AML-193 (cell line): ENCODE measurements around the gene AMMECR1.

Source experiments
- DNase-seq, 2 experiments: peaks; one replicate each; lab custom pipeline; 2025; lab: John Stamatoyannopoulos, UW

Gene AMMECR1

DNA sequence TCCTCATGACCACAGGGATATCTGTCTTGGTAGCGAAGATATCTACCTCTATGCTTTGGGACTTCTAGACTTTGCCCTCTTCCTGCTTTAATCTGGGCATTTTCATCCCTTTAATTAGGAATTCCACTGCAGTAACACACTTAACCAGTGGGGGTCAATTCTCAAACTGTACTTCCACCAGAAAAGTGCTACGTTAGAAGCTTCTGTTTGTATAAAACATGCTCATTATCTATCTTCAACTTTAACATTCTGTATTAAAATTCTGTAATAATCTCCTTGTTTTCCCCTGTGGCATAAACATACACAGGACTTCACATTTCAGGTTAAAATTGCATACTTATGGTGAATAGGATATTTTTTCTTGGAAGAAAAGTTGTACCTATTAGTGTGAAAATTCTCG is 105.6 kb downstream of the AMMECR1 start:
- DNase-seq, result no peak

DNA sequence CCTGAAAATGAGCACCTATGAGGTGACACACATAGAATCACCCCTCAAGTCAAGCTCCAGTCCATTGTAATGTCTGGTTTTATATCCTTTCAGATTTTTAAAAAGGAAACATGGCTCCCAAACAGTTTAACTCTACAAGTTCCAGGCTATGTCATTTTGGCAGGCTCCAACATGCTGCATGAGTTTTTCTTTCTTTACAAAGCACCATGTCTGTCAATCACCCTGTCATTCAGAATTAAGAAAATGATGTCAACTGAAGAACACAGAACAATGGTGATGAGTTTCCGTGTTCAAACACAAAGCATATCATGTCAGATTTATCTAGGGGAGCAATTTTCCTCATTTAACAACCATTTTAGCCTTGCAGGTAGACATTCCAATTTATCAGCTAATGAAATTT is 106.5 kb downstream of the AMMECR1 start:
- DNase-seq, result no peak

DNA sequence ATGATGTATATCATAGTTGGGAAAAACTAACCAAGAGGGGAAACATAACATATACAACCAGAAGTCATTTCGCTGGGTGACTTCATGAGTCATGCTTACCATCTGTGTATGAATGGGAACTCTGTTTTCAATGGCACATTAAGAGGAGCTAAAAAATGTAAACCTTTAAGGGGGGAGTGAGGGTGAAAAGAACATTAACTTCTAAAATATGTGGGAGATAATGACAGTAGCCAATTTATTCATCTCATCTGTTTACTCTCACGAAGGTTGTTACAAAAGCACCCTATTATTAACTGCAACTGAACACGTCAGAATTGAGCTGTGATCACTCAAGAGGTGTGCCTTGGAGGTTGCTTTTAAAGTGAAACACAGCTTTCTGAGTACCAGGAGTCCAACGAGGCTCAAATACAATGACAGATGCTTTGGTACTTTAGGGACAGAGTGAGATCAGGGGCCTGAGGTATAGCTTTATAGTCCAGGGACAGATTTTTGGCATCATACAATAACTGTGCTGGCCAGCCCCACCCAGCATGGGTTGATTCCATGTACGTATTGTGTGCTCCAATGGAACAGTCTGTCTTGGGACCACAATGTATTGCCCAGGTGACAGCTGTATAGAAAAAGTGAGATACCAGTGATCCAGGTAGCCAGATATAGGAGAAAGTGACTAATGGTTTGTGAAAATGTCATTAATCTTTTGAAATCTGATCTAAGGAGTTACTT is 107.3 kb downstream of the AMMECR1 start:
- no peak for DNase-seq

DNA sequence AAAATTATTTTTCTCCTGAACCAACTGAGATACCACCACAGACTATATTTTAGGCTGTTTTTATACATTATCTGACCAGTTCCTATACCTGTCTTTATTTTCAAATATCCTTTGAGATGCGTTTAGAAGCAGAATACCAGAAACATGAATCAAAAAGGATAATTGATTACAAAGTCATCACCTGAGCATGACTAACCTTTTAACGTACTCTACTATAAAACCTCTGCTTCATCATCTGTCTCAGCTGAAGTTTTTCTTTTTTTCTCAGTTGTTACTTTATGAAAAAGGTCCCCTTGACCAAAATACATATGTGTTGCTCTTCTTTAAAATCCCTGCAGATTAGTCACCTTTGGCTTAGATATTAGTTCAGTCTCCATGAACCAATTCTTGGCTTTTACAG is 109.8 kb downstream of the AMMECR1 start:
- DNase-seq, result no peak

DNA sequence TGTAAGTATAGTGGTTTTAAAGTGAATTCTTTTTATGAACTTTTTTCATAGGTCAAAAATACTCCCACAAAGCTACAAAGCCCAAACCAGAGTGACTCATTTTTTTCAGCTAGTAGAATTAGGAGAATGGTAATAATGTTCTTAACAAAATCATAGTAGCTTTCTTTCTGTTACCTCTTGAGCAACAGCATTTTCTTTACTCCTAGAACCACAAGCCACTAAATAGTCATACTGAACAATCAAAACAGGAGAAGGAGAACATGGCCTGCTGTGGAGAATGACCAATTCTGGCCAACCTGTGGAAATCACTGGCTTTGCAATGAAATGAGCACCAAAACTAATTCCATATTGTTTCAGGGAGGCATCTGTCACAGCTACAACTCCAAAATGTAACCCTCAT is 112.9 kb downstream of the AMMECR1 start:
- no peak for DNase-seq

DNA sequence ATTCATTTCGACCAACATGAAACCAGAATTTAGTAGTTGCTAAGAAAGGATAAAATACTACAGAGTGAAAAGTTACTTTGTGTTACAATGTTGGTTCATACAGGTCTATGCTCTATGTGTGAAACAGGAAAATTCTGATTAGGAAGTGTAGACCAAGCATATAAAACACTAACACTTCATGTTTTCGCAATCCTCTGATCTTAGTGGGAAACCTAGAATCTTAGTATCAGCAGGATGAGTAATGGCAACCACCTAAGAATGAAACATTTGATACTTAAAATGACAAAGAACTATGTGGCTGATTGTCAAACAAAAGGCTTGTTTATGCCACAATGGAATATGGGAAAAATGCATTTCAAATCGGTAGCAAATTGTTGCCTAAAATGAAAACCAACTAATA is 116.1 kb downstream of the AMMECR1 start:
- DNase-seq, result no peak

DNA sequence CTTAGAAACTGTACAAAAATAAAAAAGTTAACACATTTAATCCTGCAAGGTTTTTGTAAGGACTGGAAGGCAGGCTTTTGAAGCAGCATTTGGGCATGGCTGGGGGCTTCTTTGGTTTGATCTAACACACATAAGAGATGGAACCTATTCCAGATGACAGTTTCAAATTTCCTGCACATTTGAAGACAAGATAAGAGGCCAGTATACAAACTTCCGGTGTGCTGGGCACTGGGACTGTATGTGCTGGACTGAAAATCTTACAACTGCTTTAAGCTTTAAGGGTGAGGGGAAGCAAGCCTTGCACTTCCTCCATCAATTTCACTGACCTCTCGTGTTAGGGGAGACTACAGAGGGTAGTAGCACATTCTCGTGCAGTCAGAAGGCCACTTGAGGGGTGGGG is 122.9 kb downstream of the AMMECR1 start:
- no peak for DNase-seq

DNA sequence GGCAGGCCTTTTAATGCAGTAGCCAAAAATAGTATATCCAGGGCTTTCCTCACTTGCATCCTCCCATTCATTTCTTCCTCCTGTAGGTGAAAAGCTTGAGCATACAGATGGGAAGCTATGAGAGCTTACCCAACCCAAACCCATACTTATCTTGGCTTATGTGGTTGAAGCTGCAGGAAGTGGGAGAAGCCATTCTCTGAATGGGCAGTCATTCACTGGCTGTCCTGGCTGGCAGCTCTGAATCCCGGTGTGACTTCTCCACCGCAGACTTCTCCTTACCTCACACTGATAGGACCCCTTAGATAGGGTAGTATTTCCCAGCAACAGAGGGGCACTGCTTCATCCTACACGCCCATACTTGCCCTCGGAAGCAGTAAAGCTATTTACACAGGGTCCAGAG is 125.4 kb downstream of the AMMECR1 start:
- DNase-seq, result no peak

DNA sequence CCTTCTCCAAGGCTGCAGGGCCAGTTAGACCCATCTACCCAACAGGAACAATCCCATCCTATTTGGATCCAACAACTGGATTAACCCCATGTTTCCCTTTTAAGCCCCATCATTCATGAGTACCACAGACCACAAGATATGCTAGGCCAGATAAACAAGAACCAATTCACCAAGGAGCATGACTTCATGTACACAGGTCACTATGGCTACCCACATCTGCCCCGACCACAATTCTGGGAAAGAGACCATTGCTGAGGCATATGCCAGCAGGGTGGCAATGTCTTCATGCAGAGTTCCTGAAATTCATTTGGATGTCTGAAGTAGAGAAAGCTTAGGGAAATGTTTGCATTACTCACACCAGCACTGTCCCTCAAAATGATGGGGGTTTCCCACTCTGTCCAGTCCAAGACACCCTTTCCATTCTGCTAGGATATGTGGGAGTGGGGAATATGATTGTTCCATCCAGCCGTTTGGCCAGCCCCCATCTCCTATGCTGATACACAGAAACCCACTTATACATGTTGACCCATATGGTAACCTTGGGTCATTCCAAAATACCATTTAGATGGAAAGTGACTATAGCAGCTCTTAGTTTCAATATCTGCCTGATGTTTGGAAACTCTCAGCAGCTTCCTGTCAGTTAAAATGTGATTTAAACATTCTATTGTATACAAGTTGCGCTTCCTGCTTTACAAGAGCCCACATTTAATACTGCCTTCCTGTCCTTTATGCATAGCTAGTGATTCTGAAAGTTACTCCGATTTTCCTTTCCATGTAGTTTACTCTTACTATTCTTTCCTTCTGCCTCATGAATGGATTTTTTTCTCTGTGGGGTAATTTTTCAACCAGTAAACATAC is 129.0 kb downstream of the AMMECR1 start:
- DNase-seq, result no peak

DNA sequence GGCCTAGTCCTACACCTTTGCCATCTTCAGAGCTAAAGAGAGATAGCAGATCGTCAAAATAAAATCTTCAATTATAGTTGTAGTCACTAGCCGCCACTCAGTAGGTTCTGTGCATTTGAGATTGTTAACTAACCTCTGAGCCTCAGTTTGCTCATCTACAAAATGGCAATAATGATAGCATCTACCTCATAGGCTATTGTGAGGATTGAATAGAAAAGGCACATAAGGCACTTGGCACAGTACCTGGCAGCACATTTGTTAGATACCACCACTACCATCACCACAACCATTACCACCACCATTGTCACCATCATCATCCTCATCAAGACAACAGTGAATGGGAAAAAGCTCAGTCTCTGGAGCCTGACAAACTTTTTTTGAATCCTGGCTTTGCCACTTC is 134.6 kb downstream of the AMMECR1 start:
- no peak for DNase-seq

DNA sequence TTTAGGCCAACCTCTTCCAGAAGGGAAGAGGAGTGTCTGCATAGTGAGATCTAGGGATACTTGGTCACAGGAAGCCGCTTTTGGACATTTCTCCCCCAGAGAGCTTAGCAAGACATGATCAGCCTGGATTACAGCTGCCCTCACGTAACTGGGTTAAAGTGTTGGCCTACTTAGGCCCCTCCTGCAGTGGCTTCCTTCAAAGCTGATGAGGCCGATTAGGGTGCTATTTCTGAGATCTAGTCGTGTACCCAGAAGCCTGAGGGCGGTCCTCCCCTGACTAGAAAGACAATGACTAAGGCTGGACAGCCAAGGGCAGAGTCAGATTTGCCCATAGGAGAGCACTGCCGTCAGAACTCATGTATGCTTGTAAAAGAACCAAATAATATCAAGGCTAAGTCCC is 135.0 kb downstream of the AMMECR1 start:
- no peak for DNase-seq

DNA sequence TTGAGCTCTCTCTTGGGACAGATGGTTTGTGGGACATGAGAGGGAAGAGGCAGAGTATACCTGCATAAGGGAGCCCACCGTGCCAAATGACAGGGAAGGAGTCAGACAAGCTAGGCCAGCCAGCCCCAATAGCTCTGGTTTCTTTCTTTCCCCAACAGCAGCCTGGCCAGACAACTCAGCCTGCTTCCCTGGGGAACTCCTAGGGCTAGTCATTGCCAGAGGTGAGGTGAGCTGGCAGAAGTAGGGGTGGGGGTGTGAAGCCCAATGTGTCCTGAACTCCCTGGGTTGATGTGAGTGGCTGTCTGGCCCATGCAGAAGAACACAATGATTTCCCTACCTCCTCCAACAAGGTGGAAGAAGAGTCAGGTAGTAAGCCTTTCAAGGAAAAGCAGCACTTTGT is 135.5 kb downstream of the AMMECR1 start:
- no peak for DNase-seq

DNA sequence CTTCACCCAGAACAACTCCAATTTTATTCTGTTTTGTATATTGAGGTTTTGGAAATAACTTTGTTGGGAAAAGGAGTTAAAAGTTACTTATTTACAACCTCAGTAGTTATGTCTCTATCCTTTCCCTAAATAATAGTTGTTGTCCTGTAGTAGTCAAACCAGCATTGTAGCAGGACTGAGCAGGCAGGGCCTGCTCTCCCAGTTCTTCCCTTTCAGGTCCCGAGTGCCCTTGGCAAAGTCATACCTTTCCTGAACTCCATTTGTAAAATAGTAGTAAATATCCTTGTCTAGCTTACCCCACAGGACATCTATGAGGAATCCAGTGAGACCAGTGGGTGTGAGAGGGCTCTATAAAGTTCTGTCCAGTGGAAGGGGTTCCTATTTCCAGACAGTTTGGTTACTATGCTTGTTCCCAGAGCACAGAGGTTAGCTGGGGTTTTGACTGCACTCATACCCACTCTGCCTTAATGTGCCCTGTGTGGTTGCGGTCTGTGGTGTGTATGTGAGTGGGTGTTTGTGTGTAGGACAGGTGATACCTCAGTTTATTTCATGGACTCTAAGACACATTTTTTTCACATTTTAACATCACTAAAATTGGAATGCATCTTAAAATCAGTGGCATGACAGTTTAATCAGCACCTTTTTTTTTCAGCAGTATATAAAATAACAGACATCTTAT is 136.3 kb downstream of the AMMECR1 start:
- no peak for DNase-seq

DNA sequence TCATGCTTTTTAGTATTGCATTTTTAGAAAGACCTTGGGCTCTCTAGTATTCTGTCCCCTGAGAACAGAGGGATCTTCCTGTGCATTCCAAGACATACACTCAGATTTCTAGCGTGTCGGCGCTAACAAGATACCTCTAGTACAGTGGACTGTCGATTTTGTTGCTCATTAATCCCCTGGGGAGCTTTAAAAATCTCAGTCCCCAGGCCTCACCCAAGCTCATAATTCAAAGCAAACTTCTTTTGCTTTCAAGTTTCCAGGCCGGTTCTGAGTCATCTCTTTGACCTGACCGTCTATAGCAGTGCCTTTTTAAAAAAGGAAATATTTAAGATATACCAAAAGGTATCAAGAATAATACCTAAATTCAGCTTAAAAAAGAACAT is 137.0 kb downstream of the AMMECR1 start:
- no peak for DNase-seq

DNA sequence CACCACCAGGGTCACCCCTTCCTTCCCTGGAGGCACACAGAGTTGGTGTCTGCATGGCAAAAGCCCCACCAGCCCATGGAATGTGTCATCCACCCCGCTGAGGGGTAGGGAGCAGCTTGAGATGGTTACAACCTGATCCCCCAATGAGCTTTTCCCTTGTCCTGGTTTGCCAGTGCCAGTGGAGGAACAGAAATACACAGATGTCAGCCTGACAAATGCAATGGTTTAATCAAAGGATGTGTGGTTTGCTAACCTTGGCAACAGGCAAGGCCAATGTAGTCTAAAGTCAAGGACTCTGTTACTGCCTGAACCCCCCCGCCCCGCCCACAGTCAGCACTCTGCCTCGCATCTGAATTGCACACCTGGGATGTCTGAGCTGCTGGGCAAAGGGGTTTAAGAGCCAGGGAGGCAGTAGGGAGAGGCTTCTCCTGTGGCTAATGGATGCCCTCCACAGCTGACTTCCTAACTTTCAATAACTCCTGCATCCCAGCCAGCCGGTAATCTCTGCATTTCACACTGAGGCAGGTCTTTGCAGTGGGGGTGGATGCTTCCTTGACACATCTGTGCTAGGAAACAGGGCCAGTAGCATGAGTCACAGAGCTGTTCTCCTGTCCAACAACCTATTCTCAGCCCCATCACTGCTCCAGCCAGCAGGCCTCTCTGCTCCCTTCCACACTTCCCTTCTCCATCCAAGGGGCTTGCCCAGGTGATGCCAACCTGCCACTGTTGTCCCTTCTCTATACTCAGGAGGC is 137.5 kb downstream of the AMMECR1 start:
- no peak for DNase-seq

DNA sequence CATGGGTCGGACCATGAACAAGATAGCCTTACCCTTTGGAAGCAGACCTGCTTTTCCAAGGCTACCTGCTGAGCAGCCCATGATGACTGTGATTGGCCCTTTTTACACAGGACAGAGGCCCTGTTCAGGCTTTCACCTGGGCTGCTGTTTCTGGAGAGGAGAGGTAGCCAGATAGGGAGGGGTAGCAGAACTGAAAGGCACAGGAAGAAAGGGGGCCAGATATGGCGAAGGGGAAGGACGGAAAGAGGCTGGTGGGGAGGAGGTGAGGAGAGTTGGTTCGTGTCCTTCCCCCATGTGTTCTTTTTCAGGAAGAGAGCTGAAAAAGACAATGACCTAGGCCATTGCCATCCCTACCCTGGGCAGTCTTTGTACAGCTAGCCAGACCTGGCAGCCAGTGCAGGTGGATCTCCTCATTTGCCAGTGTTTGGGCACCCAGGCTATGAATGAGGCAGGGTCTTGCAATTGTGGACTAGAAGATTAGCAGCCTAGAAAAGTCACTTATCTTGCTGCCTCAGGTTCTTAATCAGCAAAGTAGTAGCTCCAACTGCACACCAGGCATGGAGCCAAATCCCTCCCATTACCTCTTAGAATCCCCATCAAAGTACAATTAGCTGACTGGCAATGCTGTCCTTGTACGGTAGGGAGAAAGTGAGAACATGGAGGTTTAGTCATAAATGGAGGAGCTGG is 139.6 kb downstream of the AMMECR1 start:
- no peak for DNase-seq

DNA sequence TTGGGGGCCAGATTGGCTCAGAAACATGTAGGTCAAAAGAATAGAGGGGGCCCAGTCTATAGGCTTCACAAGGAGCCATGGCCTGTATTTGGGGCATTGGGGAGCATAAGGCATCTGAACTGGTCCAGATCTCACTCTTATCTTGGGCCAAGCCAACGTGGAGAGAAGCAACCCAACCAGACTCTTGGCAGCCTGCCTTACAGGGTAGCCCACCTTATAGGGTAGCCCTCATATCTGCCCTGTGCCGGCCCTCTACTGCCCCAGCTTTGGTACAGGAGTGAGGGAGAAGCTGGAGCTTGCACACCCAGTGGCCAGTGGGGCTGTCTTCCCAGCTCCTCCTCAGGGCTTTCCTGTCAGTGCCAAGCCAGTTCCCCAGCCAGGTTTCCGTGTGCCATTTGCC is 142.2 kb downstream of the AMMECR1 start:
- no peak for DNase-seq

DNA sequence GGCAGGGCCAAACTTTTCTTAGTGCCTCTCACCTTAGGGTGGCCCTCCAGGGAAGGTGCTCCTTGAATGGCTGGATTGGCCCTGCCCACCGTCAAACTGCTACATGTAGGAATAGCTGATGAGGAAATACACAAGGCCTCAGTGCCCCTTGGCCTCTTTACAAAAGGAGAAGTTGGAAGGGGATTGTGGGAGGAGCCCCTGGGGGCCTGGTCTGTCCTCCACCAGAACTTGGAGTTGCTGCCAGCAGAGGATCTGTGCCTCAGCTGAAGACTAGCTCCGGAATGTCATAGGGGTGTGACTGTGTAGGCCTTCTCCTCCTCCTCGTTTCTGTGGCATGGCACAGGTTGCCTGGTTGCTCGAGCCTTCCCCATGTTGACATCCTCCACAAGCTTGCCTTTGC is 142.7 kb downstream of the AMMECR1 start:
- no peak for DNase-seq

DNA sequence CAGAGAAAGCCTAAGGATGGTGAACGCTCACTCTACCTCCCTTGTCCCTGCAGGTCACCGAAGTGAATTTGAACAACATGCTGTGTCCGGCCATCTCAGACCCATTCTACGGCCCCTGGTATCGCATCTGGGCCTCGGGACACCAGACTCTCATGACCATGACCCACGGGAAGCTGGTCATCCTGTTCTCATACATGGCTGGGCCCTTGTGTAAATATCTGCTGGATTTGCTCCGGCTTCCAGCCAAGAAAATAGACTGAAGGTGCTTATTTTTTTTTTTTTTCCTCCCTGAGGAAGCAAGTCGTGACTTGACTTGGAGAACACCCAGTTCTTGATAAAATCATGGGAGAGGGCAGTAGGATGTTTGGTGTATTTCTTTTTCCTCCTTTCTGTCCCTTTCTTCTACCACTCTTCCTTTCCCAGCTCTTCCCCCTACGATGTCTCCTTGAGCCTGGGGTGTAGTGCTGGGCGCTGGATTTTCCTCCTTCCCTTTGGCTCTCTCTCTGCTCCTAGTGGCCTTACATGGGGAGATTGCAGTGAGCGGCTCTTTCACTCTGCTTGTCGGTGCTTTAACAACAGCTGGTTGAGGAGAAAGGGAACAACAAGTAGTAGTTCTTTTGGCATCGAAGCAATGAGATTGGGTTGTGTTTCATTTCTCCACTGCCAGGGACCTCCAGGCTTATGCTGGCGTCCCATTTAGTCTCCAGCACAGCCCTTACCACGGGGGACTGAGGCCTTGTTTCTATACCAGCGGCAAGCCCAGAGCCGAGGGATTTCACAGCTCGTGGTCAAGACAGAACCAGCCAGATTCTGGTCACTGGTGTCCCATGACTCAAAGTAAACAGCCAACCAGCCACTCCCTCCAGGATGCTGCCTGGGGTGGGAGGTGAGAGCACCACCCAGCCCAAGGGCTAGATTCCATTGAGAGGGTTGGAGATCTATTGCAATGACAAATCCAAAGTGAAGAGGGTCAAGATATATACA is 144.4 kb downstream of the AMMECR1 start:
- DNase-seq, result no peak

DNA sequence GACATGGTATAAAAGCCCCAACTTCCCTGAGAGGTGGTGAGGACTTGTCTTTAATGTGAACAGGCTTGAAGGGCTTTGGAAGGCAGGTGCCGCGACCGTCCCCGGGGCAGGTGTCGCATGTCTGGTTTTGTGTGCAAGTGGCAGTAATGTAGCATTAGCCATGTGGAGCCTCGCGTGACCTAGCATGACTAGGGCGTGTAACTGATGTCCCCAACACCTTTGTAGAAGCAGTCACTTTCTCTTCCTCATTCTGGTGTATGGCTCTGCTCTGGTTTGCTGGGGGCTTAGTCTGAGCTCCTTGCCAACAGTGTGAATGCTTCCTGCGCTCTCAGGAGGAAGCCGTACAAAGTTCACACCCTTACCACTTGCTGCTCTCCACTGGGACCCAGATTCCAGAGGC is 145.7 kb downstream of the AMMECR1 start:
- no peak for DNase-seq

DNA sequence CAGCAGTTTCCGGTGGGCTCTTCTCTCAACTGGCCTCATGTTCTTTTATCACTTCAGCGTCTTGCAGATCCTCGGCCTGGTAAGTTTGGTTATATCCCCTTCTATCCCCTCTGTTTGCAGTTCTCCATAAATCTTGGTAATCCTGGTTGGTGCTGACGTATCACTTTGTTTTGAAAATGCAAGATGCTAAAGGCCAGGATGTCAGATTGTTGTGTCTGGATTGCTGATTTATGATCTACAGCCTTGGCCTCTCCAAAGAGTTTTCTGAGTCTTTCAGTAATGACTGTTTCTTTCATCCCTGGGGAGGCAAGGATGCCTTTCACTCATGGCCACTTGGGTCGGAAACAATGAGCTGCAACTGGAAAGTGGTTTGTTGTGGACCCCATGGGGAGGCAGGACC is 146.4 kb downstream of the AMMECR1 start:
- no peak for DNase-seq
